ENCODE measurements around the gene ARAP3. TPM values are rescaled to one million over a fixed set of nuclear protein-coding genes. Genes with fewer than 3 reads are reported as not detected.

The ARAP3 gene
- polyA plus RNA-seq, 1 donor from 2014 or later, result 1.4 TPM

GRCh38 chr5:141647851-141648250, 34.2 kb downstream of the ARAP3 start:
- Histone ChIP-seq H3K36me3 (ENCODE audit: insufficient read depth, low read length) (no peaks in the 10 kb centered on the region), H3K79me2 (replicated peaks; ENCODE audit: insufficient read depth, low read length) (no peaks in the 10 kb centered on the region), H3F3A (ENCODE audit: insufficient read depth, low read length, poor library complexity, severe bottlenecking) (no peaks in the 10 kb centered on the region)

DNA sequence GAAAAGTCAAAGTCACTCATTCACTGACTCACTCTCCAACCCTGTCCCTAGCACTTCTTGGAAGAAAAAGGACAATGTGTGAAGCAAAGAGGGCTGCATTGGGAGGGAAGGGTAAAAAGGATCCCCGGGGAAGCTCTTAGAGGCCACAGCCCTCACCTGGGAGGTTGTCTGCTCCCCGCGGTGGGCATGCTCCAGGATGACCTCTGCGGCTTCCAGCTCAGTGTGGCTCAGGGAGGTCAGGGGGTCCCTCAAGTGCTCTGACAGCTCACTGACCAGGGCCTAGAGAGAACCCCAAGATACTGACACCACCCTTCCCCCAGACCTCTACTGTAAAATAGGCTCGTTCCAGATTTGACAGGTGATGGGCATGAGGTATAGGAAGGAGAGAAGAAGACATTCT, 34.8 kb downstream of the ARAP3 start:
- no peak for TF ChIP-seq MXI1 (conservative IDR thresholded peaks at IDR 0.05; ENCODE audit: poor library complexity, severe bottlenecking)
- no peak for TF ChIP-seq RAD21 (conservative IDR thresholded peaks at IDR 0.05)
- TF ChIP-seq, protein P1, sequence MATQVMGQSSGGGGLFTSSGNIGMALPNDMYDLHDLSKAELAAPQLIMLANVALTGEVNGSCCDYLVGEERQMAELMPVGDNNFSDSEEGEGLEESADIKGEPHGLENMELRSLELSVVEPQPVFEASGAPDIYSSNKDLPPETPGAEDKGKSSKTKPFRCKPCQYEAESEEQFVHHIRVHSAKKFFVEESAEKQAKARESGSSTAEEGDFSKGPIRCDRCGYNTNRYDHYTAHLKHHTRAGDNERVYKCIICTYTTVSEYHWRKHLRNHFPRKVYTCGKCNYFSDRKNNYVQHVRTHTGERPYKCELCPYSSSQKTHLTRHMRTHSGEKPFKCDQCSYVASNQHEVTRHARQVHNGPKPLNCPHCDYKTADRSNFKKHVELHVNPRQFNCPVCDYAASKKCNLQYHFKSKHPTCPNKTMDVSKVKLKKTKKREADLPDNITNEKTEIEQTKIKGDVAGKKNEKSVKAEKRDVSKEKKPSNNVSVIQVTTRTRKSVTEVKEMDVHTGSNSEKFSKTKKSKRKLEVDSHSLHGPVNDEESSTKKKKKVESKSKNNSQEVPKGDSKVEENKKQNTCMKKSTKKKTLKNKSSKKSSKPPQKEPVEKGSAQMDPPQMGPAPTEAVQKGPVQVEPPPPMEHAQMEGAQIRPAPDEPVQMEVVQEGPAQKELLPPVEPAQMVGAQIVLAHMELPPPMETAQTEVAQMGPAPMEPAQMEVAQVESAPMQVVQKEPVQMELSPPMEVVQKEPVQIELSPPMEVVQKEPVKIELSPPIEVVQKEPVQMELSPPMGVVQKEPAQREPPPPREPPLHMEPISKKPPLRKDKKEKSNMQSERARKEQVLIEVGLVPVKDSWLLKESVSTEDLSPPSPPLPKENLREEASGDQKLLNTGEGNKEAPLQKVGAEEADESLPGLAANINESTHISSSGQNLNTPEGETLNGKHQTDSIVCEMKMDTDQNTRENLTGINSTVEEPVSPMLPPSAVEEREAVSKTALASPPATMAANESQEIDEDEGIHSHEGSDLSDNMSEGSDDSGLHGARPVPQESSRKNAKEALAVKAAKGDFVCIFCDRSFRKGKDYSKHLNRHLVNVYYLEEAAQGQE (IDR thresholded peaks at IDR 0.05; ENCODE audit: borderline replicate concordance), result no peak
- no peak for TF ChIP-seq SMC3 (conservative IDR thresholded peaks at IDR 0.05; ENCODE audit: poor library complexity)
- TF ChIP-seq EZH2 (IDR thresholded peaks at IDR 0.05; ENCODE audit: borderline replicate concordance, insufficient read depth, low read length, poor library complexity, severe bottlenecking), result no peak
- TF ChIP-seq TAF1 (IDR thresholded peaks at IDR 0.05; ENCODE audit: low read depth), result no peak
- TF ChIP-seq POLR2AphosphoS5 (IDR thresholded peaks at IDR 0.05), result no peak
- no peak for TF ChIP-seq CTCF (IDR thresholded peaks at IDR 0.05; ENCODE audit: poor library complexity, severe bottlenecking)
- no peak for TF ChIP-seq EP300 (conservative IDR thresholded peaks at IDR 0.05; ENCODE audit: poor library complexity, severe bottlenecking)

More at GRCh38 chr5:141647851-141648250, 34.2 kb downstream of the ARAP3 start:
- no peak overlapping the region for H3K4me2 ChIP-seq (ENCODE audit: low read length)
- no peaks in the 10 kb centered on the region for H4K20me1 ChIP-seq (ENCODE audit: insufficient read depth)
- no peaks in the 10 kb centered on the region for H3K9me2 ChIP-seq (ENCODE audit: insufficient read depth, low read length)
- no peak overlapping the region for H2AFZ ChIP-seq (ENCODE audit: low read depth, low read length)
- H3K4me3 ChIP-seq (ENCODE audit: low read length), result no peak overlapping the region
- TF ChIP-seq RAD21 (conservative IDR thresholded peaks at IDR 0.05) (no peak), EP300 (conservative IDR thresholded peaks at IDR 0.05; ENCODE audit: poor library complexity, severe bottlenecking) (no peak), SMC3 (conservative IDR thresholded peaks at IDR 0.05; ENCODE audit: poor library complexity) (no peak), CTCF (IDR thresholded peaks at IDR 0.05; ENCODE audit: poor library complexity, severe bottlenecking) (no peak), EZH2 (IDR thresholded peaks at IDR 0.05; ENCODE audit: borderline replicate concordance, insufficient read depth, low read length, poor library complexity, severe bottlenecking) (no peak), TAF1 (IDR thresholded peaks at IDR 0.05; ENCODE audit: low read depth) (no peak), MXI1 (conservative IDR thresholded peaks at IDR 0.05; ENCODE audit: poor library complexity, severe bottlenecking) (no peak), POLR2AphosphoS5 (IDR thresholded peaks at IDR 0.05) (no peak)
- TF ChIP-seq, protein P1 (IDR thresholded peaks at IDR 0.05; ENCODE audit: borderline replicate concordance), result no peak
- H3K27ac ChIP-seq (ENCODE audit: low read length), result no peak overlapping the region
- H3K9me3 ChIP-seq (ENCODE audit: low read length), result no peaks in the 10 kb centered on the region
- H3K9ac ChIP-seq (ENCODE audit: low read length), result no peak overlapping the region
- H3K27me3 ChIP-seq (ENCODE audit: insufficient read depth, low read depth, low read length), result peaks cover 5% of the 10 kb centered on the region

More for the DNA sequence above, 34.8 kb downstream of the ARAP3 start:
- Histone ChIP-seq H3K9ac (ENCODE audit: low read length) (no peak overlapping the region), H3K27ac (ENCODE audit: low read length) (no peak overlapping the region), H3K4me2 (ENCODE audit: low read length) (no peak overlapping the region), H4K20me1 (ENCODE audit: insufficient read depth) (no peaks in the 10 kb centered on the region), H3K9me2 (ENCODE audit: insufficient read depth, low read length) (no peaks in the 10 kb centered on the region), H3F3A (ENCODE audit: insufficient read depth, low read length, poor library complexity, severe bottlenecking) (no peaks in the 10 kb centered on the region), H3K27me3 (ENCODE audit: insufficient read depth, low read depth, low read length) (peaks cover 5% of the 10 kb centered on the region), H3K9me3 (ENCODE audit: low read length) (no peaks in the 10 kb centered on the region), H3K36me3 (ENCODE audit: insufficient read depth, low read length) (no peaks in the 10 kb centered on the region), H2AFZ (ENCODE audit: low read depth, low read length) (no peak overlapping the region), H3K79me2 (replicated peaks; ENCODE audit: insufficient read depth, low read length) (no peaks in the 10 kb centered on the region), H3K4me3 (ENCODE audit: low read length) (no peak overlapping the region)
